ENCODE measurements around the gene RNF144A. TPM values are rescaled to one million over a fixed set of nuclear protein-coding genes. Genes with fewer than 3 reads are reported as not detected.
A peak's percentile ranks its signal among the peaks of the same experiment; 100 is the strongest.

RNF144A gene
- polyA plus RNA-seq, 4 donors, result 1.4 to 5.0 (median 2.7) TPM

GRCh38 chr2:6928452-6928851 lies 11.2 kb downstream of the RNF144A start:
- H3K27me3 ChIP-seq (ENCODE audit: control insufficient read depth in 3 of 3, insufficient read depth in 3 of 3, low read length in 3 of 3), result no peaks in the 10 kb centered on the region
- no peak overlapping the region for H3K4me3 ChIP-seq (ENCODE audit: low read depth in 1 of 3, low read length in 3 of 3)
- no peak for FAIRE-seq
- peaks cover 0 to 5% (median 0%) of the 10 kb centered on the region in 3 donors for H3K4me1 ChIP-seq (ENCODE audit: control insufficient read depth in 3 of 3, insufficient read depth in 2 of 3, low read depth in 1 of 3, low read length in 2 of 3)
- 84 to 93% (median 92%) methylated on average over 9 of the region's 9 CpGs for WGBS, 3 donors
- H3K27ac ChIP-seq (ENCODE audit: low read depth in 1 of 3, low read length in 2 of 3), result no peak overlapping the region
- no peaks in the 10 kb centered on the region for H3K9me3 ChIP-seq (ENCODE audit: control insufficient read depth in 2 of 2, insufficient read depth in 1 of 2, low read depth in 1 of 2, low read length in 1 of 2)
- DNase-seq, result no peak
- no peaks in the 10 kb centered on the region for H3K36me3 ChIP-seq (ENCODE audit: control insufficient read depth in 3 of 3, insufficient read depth in 2 of 3, low read depth in 1 of 3, low read length in 3 of 3)

- Histone ChIP-seq H3K4me1 (ENCODE audit: control insufficient read depth in 3 of 3, insufficient read depth in 2 of 3, low read depth in 1 of 3, low read length in 2 of 3) (peaks cover 0 to 5% (median 0%) of the 10 kb centered on the region in 3 donors), H3K27ac (ENCODE audit: low read depth in 1 of 3, low read length in 2 of 3) (no peak overlapping the region), H3K27me3 (ENCODE audit: control insufficient read depth in 3 of 3, insufficient read depth in 3 of 3, low read length in 3 of 3) (no peaks in the 10 kb centered on the region), H3K4me3 (ENCODE audit: low read depth in 1 of 3, low read length in 3 of 3) (no peak overlapping the region), H3K36me3 (ENCODE audit: control insufficient read depth in 3 of 3, insufficient read depth in 2 of 3, low read depth in 1 of 3, low read length in 3 of 3) (no peaks in the 10 kb centered on the region), H3K9me3 (ENCODE audit: control insufficient read depth in 2 of 2, insufficient read depth in 1 of 2, low read depth in 1 of 2, low read length in 1 of 2) (no peaks in the 10 kb centered on the region)
- DNase-seq (no peak), FAIRE-seq (no peak)
- 60 to 73% (median 69%) methylated on average over 6 of the region's 6 CpGs for WGBS, 3 donors
These were observed 12.1 kb downstream of the RNF144A start for GRCh38 chr2:6929196-6929819.

GRCh38 chr2:6930923-6931647 lies 13.9 kb downstream of the RNF144A start:
- DNase-seq, result no peak
- 79 to 81% (median 80%) methylated on average over 4 of the region's 4 CpGs for WGBS, 3 donors
- no peak overlapping the region for H3K27ac ChIP-seq (ENCODE audit: low read depth in 1 of 3, low read length in 2 of 3)
- no peak overlapping the region for H3K4me3 ChIP-seq (ENCODE audit: low read depth in 1 of 3, low read length in 3 of 3)
- no peaks in the 10 kb centered on the region for H3K27me3 ChIP-seq (ENCODE audit: control insufficient read depth in 3 of 3, insufficient read depth in 3 of 3, low read length in 3 of 3)
- H3K9me3 ChIP-seq (ENCODE audit: control insufficient read depth in 2 of 2, insufficient read depth in 1 of 2, low read depth in 1 of 2, low read length in 1 of 2), result no peaks in the 10 kb centered on the region
- no peaks in the 10 kb centered on the region for H3K36me3 ChIP-seq (ENCODE audit: control insufficient read depth in 3 of 3, insufficient read depth in 2 of 3, low read depth in 1 of 3, low read length in 3 of 3)
- H3K4me1 ChIP-seq (ENCODE audit: control insufficient read depth in 3 of 3, insufficient read depth in 2 of 3, low read depth in 1 of 3, low read length in 2 of 3), result peaks cover 0 to 5% (median 0%) of the 10 kb centered on the region in 3 donors
- no peak for FAIRE-seq

- H3K36me3 ChIP-seq (ENCODE audit: control insufficient read depth in 3 of 3, insufficient read depth in 2 of 3, low read depth in 1 of 3, low read length in 3 of 3), result no peaks in the 10 kb centered on the region
- DNase-seq (peak in 1 of 2 donors; percentile 40), FAIRE-seq (no peak)
- H3K4me3 ChIP-seq (ENCODE audit: low read depth in 1 of 3, low read length in 3 of 3), result no peak overlapping the region
- H3K27me3 ChIP-seq (ENCODE audit: control insufficient read depth in 3 of 3, insufficient read depth in 3 of 3, low read length in 3 of 3), result no peaks in the 10 kb centered on the region
- no peaks in the 10 kb centered on the region for H3K9me3 ChIP-seq (ENCODE audit: control insufficient read depth in 2 of 2, insufficient read depth in 1 of 2, low read depth in 1 of 2, low read length in 1 of 2)
- 17 to 60% (median 33%) methylated on average over 1 of the region's 1 CpG for WGBS, 3 donors
- H3K27ac ChIP-seq (ENCODE audit: low read depth in 1 of 3, low read length in 2 of 3), result no peak overlapping the region
- H3K4me1 ChIP-seq (ENCODE audit: control insufficient read depth in 3 of 3, insufficient read depth in 2 of 3, low read depth in 1 of 3, low read length in 2 of 3), result peaks cover 0 to 5% (median 0%) of the 10 kb centered on the region in 3 donors
These were observed 14.5 kb downstream of the RNF144A start for GRCh38 chr2:6931753-6932152.

GRCh38 chr2:6932206-6932605 lies 15.0 kb downstream of the RNF144A start:
- Histone ChIP-seq H3K9me3 (ENCODE audit: control insufficient read depth in 2 of 2, insufficient read depth in 1 of 2, low read depth in 1 of 2, low read length in 1 of 2) (no peaks in the 10 kb centered on the region), H3K36me3 (ENCODE audit: control insufficient read depth in 3 of 3, insufficient read depth in 2 of 3, low read depth in 1 of 3, low read length in 3 of 3) (no peaks in the 10 kb centered on the region), H3K4me1 (ENCODE audit: control insufficient read depth in 3 of 3, insufficient read depth in 2 of 3, low read depth in 1 of 3, low read length in 2 of 3) (peaks cover 0 to 2% (median 0%) of the 10 kb centered on the region in 3 donors), H3K27me3 (ENCODE audit: control insufficient read depth in 3 of 3, insufficient read depth in 3 of 3, low read length in 3 of 3) (no peaks in the 10 kb centered on the region), H3K4me3 (ENCODE audit: low read depth in 1 of 3, low read length in 3 of 3) (no peak overlapping the region), H3K27ac (ENCODE audit: low read depth in 1 of 3, low read length in 2 of 3) (no peak overlapping the region)
- FAIRE-seq (no peak), DNase-seq (no peak)
- 73 to 88% (median 74%) methylated on average over 1 of the region's 1 CpG for whole genome bisulfite sequencing, 3 donors

- no peak for DNase-seq
- H3K9me3 ChIP-seq (ENCODE audit: control insufficient read depth in 2 of 2, insufficient read depth in 1 of 2, low read depth in 1 of 2, low read length in 1 of 2), result no peaks in the 10 kb centered on the region
- H3K36me3 ChIP-seq (ENCODE audit: control insufficient read depth in 3 of 3, insufficient read depth in 2 of 3, low read depth in 1 of 3, low read length in 3 of 3), result no peaks in the 10 kb centered on the region
- no peak overlapping the region for H3K4me3 ChIP-seq (ENCODE audit: low read depth in 1 of 3, low read length in 3 of 3)
- H3K27ac ChIP-seq (ENCODE audit: low read depth in 1 of 3, low read length in 2 of 3), result no peak overlapping the region
- no peaks in the 10 kb centered on the region for H3K4me1 ChIP-seq (ENCODE audit: control insufficient read depth in 3 of 3, insufficient read depth in 2 of 3, low read depth in 1 of 3, low read length in 2 of 3)
- H3K27me3 ChIP-seq (ENCODE audit: control insufficient read depth in 3 of 3, insufficient read depth in 3 of 3, low read length in 3 of 3), result no peaks in the 10 kb centered on the region
- WGBS, 3 donors, result 93 to 96% (median 94%) methylated on average over 7 of the region's 7 CpGs
- FAIRE-seq, result no peak
These were observed 15.6 kb downstream of the RNF144A start for GRCh38 chr2:6932828-6933227.

- DNase-seq, result no peak
These were observed 16.7 kb downstream of the RNF144A start for GRCh38 chr2:6933911-6934310.

GRCh38 chr2:6934345-6934744 lies 17.1 kb downstream of the RNF144A start:
- 71 to 83% (median 74%) methylated on average over 1 of the region's 1 CpG for WGBS, 3 donors
- Histone ChIP-seq H3K27ac (ENCODE audit: low read depth in 1 of 3, low read length in 2 of 3) (no peak overlapping the region), H3K4me3 (ENCODE audit: low read depth in 1 of 3, low read length in 3 of 3) (no peak overlapping the region), H3K36me3 (ENCODE audit: control insufficient read depth in 3 of 3, insufficient read depth in 2 of 3, low read depth in 1 of 3, low read length in 3 of 3) (no peaks in the 10 kb centered on the region), H3K9me3 (ENCODE audit: control insufficient read depth in 2 of 2, insufficient read depth in 1 of 2, low read depth in 1 of 2, low read length in 1 of 2) (no peaks in the 10 kb centered on the region), H3K27me3 (ENCODE audit: control insufficient read depth in 3 of 3, insufficient read depth in 3 of 3, low read length in 3 of 3) (no peaks in the 10 kb centered on the region), H3K4me1 (ENCODE audit: control insufficient read depth in 3 of 3, insufficient read depth in 2 of 3, low read depth in 1 of 3, low read length in 2 of 3) (no peaks in the 10 kb centered on the region)
- peak; percentile 64 for FAIRE-seq
- no peak for DNase-seq

More at GRCh38 chr2:6933911-6934310, 16.7 kb downstream of the RNF144A start:
- no peaks in the 10 kb centered on the region for H3K36me3 ChIP-seq (ENCODE audit: control insufficient read depth in 3 of 3, insufficient read depth in 2 of 3, low read depth in 1 of 3, low read length in 3 of 3)
- no peaks in the 10 kb centered on the region for H3K4me1 ChIP-seq (ENCODE audit: control insufficient read depth in 3 of 3, insufficient read depth in 2 of 3, low read depth in 1 of 3, low read length in 2 of 3)
- no peak overlapping the region for H3K4me3 ChIP-seq (ENCODE audit: low read depth in 1 of 3, low read length in 3 of 3)
- no peaks in the 10 kb centered on the region for H3K27me3 ChIP-seq (ENCODE audit: control insufficient read depth in 3 of 3, insufficient read depth in 3 of 3, low read length in 3 of 3)
- no peaks in the 10 kb centered on the region for H3K9me3 ChIP-seq (ENCODE audit: control insufficient read depth in 2 of 2, insufficient read depth in 1 of 2, low read depth in 1 of 2, low read length in 1 of 2)
- H3K27ac ChIP-seq (ENCODE audit: low read depth in 1 of 3, low read length in 2 of 3), result no peak overlapping the region
- 82 to 86% (median 83%) methylated on average over 3 of the region's 3 CpGs for WGBS, 3 donors
- no peak for FAIRE-seq

Data from small intestine (tissue), 7 donors.